ENCODE results near the gene KRT82. TPM values are rescaled to one million over a fixed set of nuclear protein-coding genes. Genes with fewer than 3 reads are reported as not detected.

Gene KRT82
- total RNA-seq, 1 experiment from 2014 or later: not detected

DNA sequence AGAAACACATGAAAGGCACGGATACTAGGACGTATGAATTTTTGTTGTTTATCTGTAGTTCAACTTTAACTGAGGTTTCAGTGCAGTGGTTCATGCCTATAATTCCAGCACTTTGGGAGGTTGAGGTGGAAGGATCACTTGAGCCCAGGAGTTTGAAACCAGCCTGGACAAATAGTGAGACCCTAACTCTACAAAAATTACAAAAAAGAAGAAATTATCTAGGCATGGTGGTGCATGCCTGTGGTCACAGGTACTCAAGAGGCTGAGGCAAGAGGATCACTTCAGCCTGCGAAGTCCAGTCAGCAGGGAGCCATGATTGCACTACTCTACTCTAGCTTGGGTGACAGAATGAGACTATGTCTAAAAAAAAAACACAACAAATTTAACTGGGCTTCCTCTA lies 37.8 kb upstream of the KRT82 start:
- Mint-ChIP-seq H3K27me3 (ENCODE audit: low read depth) (peaks cover 11% of the 10 kb centered on the region), H3K9me3 (no peaks in the 10 kb centered on the region), H3K27ac (no peak overlapping the region), H3K4me3 (no peak overlapping the region), H3K4me1 (peaks cover 20 to 25% of the 10 kb centered on the region in 2 experiments), H3K36me3 (ENCODE audit: insufficient read depth in 1 of 3, low read depth in 3 of 3) (no peaks in the 10 kb centered on the region)
- no peaks in the 10 kb centered on the region for H4K20me1 ChIP-seq (ENCODE audit: control insufficient read depth, insufficient read depth, insufficient read length)
- WGBS (ENCODE audit: extremely low coverage, insufficient read length, low lambda C conversion rate): no CpG with 5 or more reads among the region's 3 CpGs
- H3K9me3 ChIP-seq (ENCODE audit: control insufficient read depth, low read depth, low read length): no peaks in the 10 kb centered on the region
- TF ChIP-seq, protein P1, sequence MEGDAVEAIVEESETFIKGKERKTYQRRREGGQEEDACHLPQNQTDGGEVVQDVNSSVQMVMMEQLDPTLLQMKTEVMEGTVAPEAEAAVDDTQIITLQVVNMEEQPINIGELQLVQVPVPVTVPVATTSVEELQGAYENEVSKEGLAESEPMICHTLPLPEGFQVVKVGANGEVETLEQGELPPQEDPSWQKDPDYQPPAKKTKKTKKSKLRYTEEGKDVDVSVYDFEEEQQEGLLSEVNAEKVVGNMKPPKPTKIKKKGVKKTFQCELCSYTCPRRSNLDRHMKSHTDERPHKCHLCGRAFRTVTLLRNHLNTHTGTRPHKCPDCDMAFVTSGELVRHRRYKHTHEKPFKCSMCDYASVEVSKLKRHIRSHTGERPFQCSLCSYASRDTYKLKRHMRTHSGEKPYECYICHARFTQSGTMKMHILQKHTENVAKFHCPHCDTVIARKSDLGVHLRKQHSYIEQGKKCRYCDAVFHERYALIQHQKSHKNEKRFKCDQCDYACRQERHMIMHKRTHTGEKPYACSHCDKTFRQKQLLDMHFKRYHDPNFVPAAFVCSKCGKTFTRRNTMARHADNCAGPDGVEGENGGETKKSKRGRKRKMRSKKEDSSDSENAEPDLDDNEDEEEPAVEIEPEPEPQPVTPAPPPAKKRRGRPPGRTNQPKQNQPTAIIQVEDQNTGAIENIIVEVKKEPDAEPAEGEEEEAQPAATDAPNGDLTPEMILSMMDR (conservative IDR thresholded peaks at IDR 0.05): no peak
- no peak overlapping the region for H2AK5ac ChIP-seq (ENCODE audit: insufficient read length, low read length)
- no peak overlapping the region for H3K18ac ChIP-seq (ENCODE audit: insufficient read length, low read depth, low read length)
- no peak for DNase-seq
- H4K5ac ChIP-seq (ENCODE audit: insufficient read length, low read depth, low read length): no peak overlapping the region
- H3T11ph ChIP-seq (ENCODE audit: low read length): no peak overlapping the region
- no peaks in the 10 kb centered on the region for H3K23me2 ChIP-seq (ENCODE audit: insufficient read length, low read depth, low read length, poor library complexity, severe bottlenecking)
- H4K91ac ChIP-seq (ENCODE audit: insufficient read length, low read depth, low read length): no peak overlapping the region
- H3K4me2 ChIP-seq (ENCODE audit: insufficient read depth, insufficient read length, low read length): no peak overlapping the region
- no peak overlapping the region for H2BK15ac ChIP-seq (ENCODE audit: low read depth, low read length)
- no peak overlapping the region for H2AFZ ChIP-seq (ENCODE audit: low read length)
- H2BK120ac ChIP-seq (ENCODE audit: low read depth, low read length, poor library complexity, severe bottlenecking): no peak overlapping the region
- no peak overlapping the region for H2BK20ac ChIP-seq (ENCODE audit: low read depth, low read length, poor library complexity, severe bottlenecking)
- H3K9ac ChIP-seq (ENCODE audit: extremely low read depth, insufficient read length, low read length): no peak overlapping the region
- no peaks in the 10 kb centered on the region for H3K79me2 ChIP-seq (ENCODE audit: insufficient read depth, low read length)
- no peak overlapping the region for H3K27ac ChIP-seq (ENCODE audit: insufficient read length, low read depth, low read length)
- H2BK12ac ChIP-seq (ENCODE audit: insufficient read length, low read depth, low read length): no peak overlapping the region
- no peak overlapping the region for H3K56ac ChIP-seq (ENCODE audit: insufficient read length, low read depth, low read length)
- no peak overlapping the region for H3K4ac ChIP-seq (ENCODE audit: low read depth, low read length)
- H3K27me3 ChIP-seq (ENCODE audit: insufficient read depth, low read length): peaks cover 3% of the 10 kb centered on the region; the same call in 1 of the 2 replicates
- H3K4me1 ChIP-seq (ENCODE audit: insufficient read depth, low read length): 0 out of 2 replicates have a peak, but pooled peaks cover 2% of the 10 kb centered on the region
- no peak overlapping the region for H2BK5ac ChIP-seq (ENCODE audit: insufficient read length, low read length)
- H4K8ac ChIP-seq (replicated peaks; ENCODE audit: insufficient read length, low read depth, low read length): no peak overlapping the region
- no peak overlapping the region for H3K14ac ChIP-seq (ENCODE audit: insufficient read depth, low read length)
- no peak overlapping the region for H3K23ac ChIP-seq (ENCODE audit: insufficient read length, low read depth, low read length)
- H3K79me1 ChIP-seq (ENCODE audit: insufficient read depth, low read depth, low read length, poor library complexity, severe bottlenecking): no peaks in the 10 kb centered on the region
